SK-N-SH (cell line): Measurements from ENCODE around the gene CDCA8. TPM values are rescaled to one million over a fixed set of nuclear protein-coding genes. Genes with fewer than 3 reads are reported as not detected.

ENCODE experiments used
- CTCF ChIA-PET: fragments of 300-600, 350-600 bp; formaldehyde crosslinking; extraction: SDS; loops from one replicate; lab custom pipeline; 2021; lab: Yijun Ruan, JAX
- POLR2A ChIA-PET: fragments of 350-600 bp; sonication (Branson Sonifier 250); formaldehyde crosslinking; extraction: SDS; loops from one replicate; lab custom pipeline; 2020; ENCODE audit warnings: antibody characterized with exemption, inconsistent platforms; lab: Yijun Ruan, JAX
- DNase-seq: peaks from one replicate; pipeline ENCODE4 v3.0.0; 2012
- H2AFZ ChIP-seq: fragments of 200-600 bp; sonication (generic); 2 replicates; pipeline ENCODE4 v1.8.1; 2016; ENCODE audit warnings: antibody characterized with exemption, mild to moderate bottlenecking, low read depth
- H3F3A ChIP-seq: fragments of 200-600 bp; sonication (generic); replicated peaks from 2 replicates; pipeline ENCODE3; 2016; ENCODE audit warnings: antibody characterized with exemption, mild to moderate bottlenecking; ENCODE audit not compliant: insufficient read depth
- H3K27ac ChIP-seq, 2 experiments: fragments of 200-500 bp in 1 of 2; fragments of 200-600 bp in 1 of 2; sonication (Bioruptor generic) in 1 of 2; sonication (generic), shearing (Covaris generic) in 1 of 2; 2 replicates each; pipeline versions ENCODE4 v1.5.1 to v1.6.1; 2014 to 2016; ENCODE audit warnings: low read depth in 2 of 2, inconsistent platforms in 1 of 2, low read length in 1 of 2, mild to moderate bottlenecking in 1 of 2, mixed read lengths in 1 of 2
- H3K27me3 ChIP-seq: fragments of 200-600 bp; sonication (generic), shearing (Covaris generic); 2 replicates; pipeline ENCODE4 v1.6.1; 2016; ENCODE audit warnings: mixed run types; ENCODE audit not compliant: insufficient read depth
- H3K36me3 ChIP-seq, 2 experiments: fragments of 200-500 bp in 1 of 2; fragments of 200-600 bp in 1 of 2; sonication (Bioruptor generic) in 1 of 2; sonication (generic) in 1 of 2; replicated peaks in 1 of 2; 2 replicates each; pipeline versions ENCODE3 to v1.5.1; 2014 to 2016; ENCODE audit warnings: low read length in 1 of 2, mild to moderate bottlenecking in 1 of 2; ENCODE audit not compliant: insufficient read depth in 2 of 2, control insufficient read depth in 1 of 2
- H3K4me1 ChIP-seq, 2 experiments: fragments of 200-500 bp in 1 of 2; fragments of 200-600 bp in 1 of 2; sonication (Bioruptor generic) in 1 of 2; sonication (generic), shearing (Covaris generic) in 1 of 2; 2 replicates each; pipeline versions ENCODE4 v1.5.1 to v1.6.1; 2014 to 2016; ENCODE audit warnings: low read depth in 1 of 2, low read length in 1 of 2, mixed run types in 1 of 2; ENCODE audit not compliant: insufficient read depth in 2 of 2, control insufficient read depth in 1 of 2
- H3K4me2 ChIP-seq: fragments of 200-600 bp; sonication (generic), shearing (Covaris generic); 2 replicates; pipeline ENCODE4 v1.6.1; 2017; ENCODE audit warnings: mixed run types
- H3K4me3 ChIP-seq, 2 experiments: fragments of 200-500 bp in 1 of 2; fragments of 200-600 bp in 1 of 2; sonication (Bioruptor generic) in 1 of 2; sonication (generic), shearing (Covaris generic) in 1 of 2; 2 replicates each; pipeline versions ENCODE4 v1.5.1 to v1.8.1; 2014 to 2016; ENCODE audit warnings: low read depth in 2 of 2, inconsistent platforms in 1 of 2, low read length in 1 of 2, mild to moderate bottlenecking in 1 of 2, mixed read lengths in 1 of 2, moderate library complexity in 1 of 2
- H3K79me2 ChIP-seq: fragments of 200-600 bp; sonication (generic); 2 replicates; pipeline ENCODE4 v1.8.1; 2017; ENCODE audit warnings: mild to moderate bottlenecking; ENCODE audit not compliant: insufficient read depth
- H3K9ac ChIP-seq: fragments of 200-600 bp; sonication (generic); 2 replicates; pipeline ENCODE4 v1.6.1; 2017; ENCODE audit warnings: mixed run types
- H3K9me2 ChIP-seq: fragments of 200-600 bp; sonication (generic); 2 replicates; pipeline ENCODE4 v1.6.1; 2017; ENCODE audit warnings: mixed run types
- H3K9me3 ChIP-seq: fragments of 200-600 bp; sonication (generic); 2 replicates; pipeline ENCODE4 v1.6.1; 2017; ENCODE audit warnings: mixed run types, mild to moderate bottlenecking, moderate library complexity
- H4K20me1 ChIP-seq: fragments of 200-600 bp; sonication (generic); 2 replicates; pipeline ENCODE4 v1.6.1; 2017; ENCODE audit warnings: mild to moderate bottlenecking, mixed run types; ENCODE audit not compliant: insufficient read depth
- FOSL2 ChIP-seq: IDR thresholded peaks from 2 replicates; pipeline ENCODE4 v1.4.0; 2012; ENCODE audit warnings: low read depth, mild to moderate bottlenecking, moderate library complexity, borderline replicate concordance
- GABPA ChIP-seq: IDR thresholded peaks from 2 replicates; pipeline ENCODE4 v1.4.0; 2012; ENCODE audit warnings: low read depth, mild to moderate bottlenecking
- IRF3 ChIP-seq: fragments of 150-350 bp; IDR thresholded peaks from 2 replicates; pipeline ENCODE4 v1.6.1; 2016; ENCODE audit warnings: mild to moderate bottlenecking, low read depth, low read length
- REST ChIP-seq: IDR thresholded peaks from 2 replicates; pipeline ENCODE4 v1.6.1; 2012; ENCODE audit warnings: mild to moderate bottlenecking, low read depth, low read length, moderate library complexity
- WGBS: methylation state at CpG from one replicate; pipeline ENCODE4 v1.1.6; 2017; ENCODE audit warnings: low lambda C conversion rate; 5-methylcytosine and 5-hydroxymethylcytosine counted together
- polyA plus RNA-seq, 3 experiments: library from polyadenylated mRNA; depleted of rRNA; stranded (reverse); fragments of >200 nt; gene quantifications; 2 replicates each; pipeline ENCODE4 v1.2.3, GENCODE V29; 2012

CDCA8 gene
- polyA plus RNA-seq, 1 of the 3 experiments (the other 2 are of a cell fraction) = 22.9 TPM

GRCh38 chr1:37718901-37719571, 26.7 kb downstream of the CDCA8 start:
- CTCF ChIA-PET = no interaction called here
- no peaks in the 10 kb centered on the region for H3K9me2 ChIP-seq

More at GRCh38 chr1:37718901-37719571, 26.7 kb downstream of the CDCA8 start:
- H3K79me2 ChIP-seq = no peaks in the 10 kb centered on the region
- H2AFZ ChIP-seq = no peak overlapping the region
- POLR2A ChIA-PET = no interaction called here
- no peak overlapping the region for H3K4me2 ChIP-seq
- WGBS = 77% methylated on average over 9 of the region's 15 CpGs
- H3K4me1 ChIP-seq = peaks cover 0 to 7% of the 10 kb centered on the region in 2 experiments; a peak in 1 of 4 replicates
- H3K36me3 ChIP-seq = no peaks in the 10 kb centered on the region
- TF ChIP-seq IRF3 = no peak
- TF ChIP-seq REST = no peak
- TF ChIP-seq FOSL2 = no peak
- no peak for TF ChIP-seq GABPA
- no peaks in the 10 kb centered on the region for H3F3A ChIP-seq
- H3K27me3 ChIP-seq = no peaks in the 10 kb centered on the region
- H3K9ac ChIP-seq = no peak overlapping the region
- DNase-seq = no peak
- no peak overlapping the region for H3K27ac ChIP-seq
- H4K20me1 ChIP-seq = no peaks in the 10 kb centered on the region
- no peak overlapping the region for H3K4me3 ChIP-seq
- no peaks in the 10 kb centered on the region for H3K9me3 ChIP-seq
